Hematopoietic multipotent progenitor cell treated with erythropoietin and hydrocortisone succinate and interleukin-3 and kit ligand, for 17 days (in vitro differentiated cells): Measurements from ENCODE around the gene LSM2.
A peak's percentile ranks its signal among the peaks of the same experiment; 100 is the strongest.
"Not testable (repeated sequence)": the region's sequence is repeated elsewhere in the genome, so short reads cannot be mapped to it uniquely, and the experiment has no call there.

Experiments used
- DNase-seq: peaks from one replicate; pipeline ENCODE4 v3.0.0-alpha.2; 2015; ENCODE audit warnings: low spot score

The LSM2 gene

GRCh38 chr6:31827286-31828079 lies 20.7 kb upstream of the LSM2 start, which contains the start of gene HSPA1B:
TSS of gene HSPA1B (plus strand) at chr6:31827738. CDS start at chr6:31827951, 213 bp downstream.
- peak; percentile 98 for DNase-seq

DNA sequence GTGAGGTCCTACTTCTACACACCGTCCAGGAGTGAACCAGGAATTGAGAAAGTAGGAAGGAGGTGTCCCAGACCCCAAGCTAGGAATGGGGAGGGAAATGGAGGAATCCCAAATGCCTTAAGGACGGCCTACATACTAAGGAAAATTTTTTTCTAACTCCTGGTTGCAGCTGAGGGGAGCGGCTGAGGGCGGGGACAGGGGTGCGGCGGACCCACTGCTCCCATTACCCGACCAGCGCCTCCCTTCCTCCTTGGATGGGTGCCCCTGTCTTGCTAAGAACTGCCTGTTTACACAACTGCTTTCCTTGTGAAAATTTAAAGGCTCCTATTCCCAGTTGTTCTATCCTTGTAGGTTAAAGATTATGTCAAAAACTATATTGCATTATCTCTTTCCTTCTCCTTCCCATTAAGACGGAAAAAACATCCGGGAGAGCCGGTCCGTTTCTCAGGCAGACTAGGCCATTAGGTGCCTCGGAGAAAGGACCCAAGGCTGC lies 20.1 kb upstream of the LSM2 start:
- no peak for DNase-seq

- no peak for DNase-seq
Observed at GRCh38 chr6:31825553-31825952, 18.8 kb upstream of the LSM2 start.

- DNase-seq = not testable (repeated sequence)
Observed at GRCh38 chr6:31823592-31824196, 16.9 kb upstream of the LSM2 start.

DNA sequence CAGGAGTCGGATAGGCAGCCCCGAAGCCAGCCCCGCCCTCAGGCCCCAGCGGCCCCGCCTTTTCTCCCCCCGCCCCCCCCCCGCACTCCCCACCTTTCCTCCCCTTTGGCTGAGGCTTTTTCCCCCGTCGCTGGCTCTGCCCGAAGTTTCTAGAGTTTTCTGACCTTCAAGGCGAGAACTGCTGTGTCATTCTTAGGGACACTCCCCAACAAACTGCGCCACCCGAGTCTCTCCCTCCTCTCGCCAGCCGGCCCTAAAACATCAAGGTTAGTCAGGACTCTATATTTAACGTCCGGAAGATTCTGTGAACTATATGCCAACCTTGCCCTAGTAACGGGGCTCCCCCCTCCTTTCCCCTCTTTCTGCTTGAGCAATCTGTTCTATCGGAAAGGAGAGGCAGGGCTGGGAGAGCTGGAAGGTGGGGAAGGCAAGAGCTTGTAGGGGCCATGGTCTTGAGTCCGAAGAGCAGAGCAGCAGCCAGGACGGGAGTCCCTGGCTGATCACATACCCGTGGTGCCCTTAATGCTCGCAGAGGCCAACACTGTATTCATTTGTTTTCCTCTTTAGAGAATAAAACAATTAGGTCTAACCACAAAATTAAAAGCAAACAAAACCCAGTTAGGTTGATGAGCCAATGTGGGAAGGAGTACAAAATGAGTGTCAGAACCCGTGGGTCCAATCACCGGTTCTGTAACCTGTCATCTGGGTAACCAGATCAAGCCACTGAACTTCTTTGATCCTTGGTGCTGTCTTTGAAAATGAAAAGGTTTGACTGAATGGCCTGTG lies 15.5 kb upstream of the LSM2 start:
- DNase-seq = peak; percentile 97

GRCh38 chr6:31821301-31822035 lies 14.7 kb upstream of the LSM2 start:
- peak; percentile 89 for DNase-seq

DNA sequence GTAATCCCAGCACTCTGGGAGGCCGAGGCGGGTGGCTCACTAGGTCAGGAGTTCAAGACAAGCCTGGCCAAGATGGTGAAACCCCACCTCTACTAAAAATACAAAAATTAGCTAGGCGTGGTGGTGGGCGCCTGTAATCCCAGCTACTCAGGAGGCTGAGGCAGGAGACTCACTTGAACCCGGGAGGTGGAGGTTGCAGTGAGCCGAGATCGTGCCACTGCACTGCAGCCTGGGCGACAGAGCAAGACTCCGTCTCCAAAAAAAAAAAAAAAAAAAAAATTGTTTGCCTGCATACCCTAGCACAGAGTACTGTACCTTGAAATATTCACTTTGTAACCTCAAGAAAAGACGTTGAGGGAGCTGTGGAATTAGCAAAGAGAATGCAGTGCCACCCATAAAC lies 13.6 kb upstream of the LSM2 start:
- not testable (repeated sequence) for DNase-seq

GRCh38 chr6:31819871-31820299 lies 13.1 kb upstream of the LSM2 start:
- DNase-seq = no peak

- DNase-seq = not testable (repeated sequence)
Observed at GRCh38 chr6:31817929-31818511, 11.3 kb upstream of the LSM2 start.

GRCh38 chr6:31817133-31817928 lies 10.6 kb upstream of the LSM2 start:
- not testable (repeated sequence) for DNase-seq

DNA sequence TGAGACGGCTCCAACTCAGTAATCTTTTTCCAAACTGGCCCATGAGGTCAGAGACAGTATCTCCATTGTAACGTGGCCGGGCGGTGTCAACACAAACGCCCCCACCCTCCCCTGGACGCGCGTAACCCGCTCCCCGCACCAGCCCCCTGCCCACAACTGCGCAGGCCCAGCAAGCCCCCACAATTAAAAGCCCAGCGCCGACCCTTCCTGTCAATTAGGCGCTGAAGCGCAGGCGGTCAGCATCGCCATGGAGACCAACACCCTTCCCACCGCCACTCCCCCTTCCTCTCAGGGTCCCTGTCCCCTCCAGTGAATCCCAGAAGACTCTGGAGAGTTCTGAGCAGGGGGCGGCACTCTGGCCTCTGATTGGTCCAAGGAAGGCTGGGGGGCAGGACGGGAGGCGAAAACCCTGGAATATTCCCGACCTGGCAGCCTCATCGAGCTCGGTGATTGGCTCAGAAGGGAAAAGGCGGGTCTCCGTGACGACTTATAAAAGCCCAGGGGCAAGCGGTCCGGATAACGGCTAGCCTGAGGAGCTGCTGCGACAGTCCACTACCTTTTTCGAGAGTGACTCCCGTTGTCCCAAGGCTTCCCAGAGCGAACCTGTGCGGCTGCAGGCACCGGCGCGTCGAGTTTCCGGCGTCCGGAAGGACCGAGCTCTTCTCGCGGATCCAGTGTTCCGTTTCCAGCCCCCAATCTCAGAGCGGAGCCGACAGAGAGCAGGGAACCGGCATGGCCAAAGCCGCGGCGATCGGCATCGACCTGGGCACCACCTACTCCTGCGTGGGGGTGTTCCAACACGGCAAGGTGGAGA lies 8.5 kb upstream of the LSM2 start, which contains the start of the genes HSPA1A and HSPA1L:
Gene HSPA1A (plus strand): TSS at position 519 of the 814 bp plus-strand sequence. CDS start 214 bp downstream, at position 733.
Gene HSPA1L (minus strand): TSS at position 259 of the 814 bp plus-strand sequence. CDS start 3,311 bp downstream, outside the sequence.
- DNase-seq = peak; percentile 90

DNA sequence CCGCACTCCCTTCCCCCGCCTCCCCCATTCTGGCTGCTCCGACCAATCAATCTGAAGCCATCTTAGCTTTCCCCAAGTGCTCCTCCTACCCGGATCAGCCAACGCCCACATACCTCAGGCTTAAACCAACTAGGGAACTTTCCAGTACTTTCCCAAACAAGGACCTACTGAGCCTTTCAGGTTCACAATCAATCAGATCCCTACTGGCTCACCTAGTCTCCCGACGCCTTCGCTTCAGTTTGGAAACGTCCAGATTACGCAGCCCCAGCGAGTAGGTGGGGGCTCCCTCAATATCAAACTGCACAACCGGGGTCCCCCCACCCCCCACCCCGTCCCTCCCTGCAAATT lies 7.9 kb upstream of the LSM2 start:
- peak; percentile 88 for DNase-seq

- no peak for DNase-seq
Observed at GRCh38 chr6:31813465-31813849, 6.7 kb upstream of the LSM2 start.

DNA sequence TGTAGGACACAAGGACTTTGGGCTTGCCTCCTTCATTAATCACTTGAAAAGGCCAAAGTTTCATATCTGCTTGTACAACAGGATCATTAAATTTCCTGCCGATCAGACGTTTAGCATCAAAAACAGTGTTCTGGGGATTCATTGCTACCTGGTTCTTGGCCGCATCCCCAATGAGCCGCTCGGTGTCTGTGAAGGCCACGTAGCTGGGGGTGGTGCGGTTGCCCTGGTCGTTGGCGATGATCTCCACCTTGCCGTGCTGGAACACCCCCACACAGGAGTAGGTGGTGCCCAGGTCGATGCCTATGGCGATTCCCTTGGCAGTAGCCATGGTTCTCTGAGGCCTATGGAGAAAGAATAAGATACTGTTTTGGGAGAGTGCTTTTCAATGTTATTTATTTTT lies 4.9 kb upstream of the LSM2 start:
- no peak for DNase-seq

GRCh38 chr6:31808599-31808998 lies 1.8 kb upstream of the LSM2 start:
- not testable (repeated sequence) for DNase-seq

DNA sequence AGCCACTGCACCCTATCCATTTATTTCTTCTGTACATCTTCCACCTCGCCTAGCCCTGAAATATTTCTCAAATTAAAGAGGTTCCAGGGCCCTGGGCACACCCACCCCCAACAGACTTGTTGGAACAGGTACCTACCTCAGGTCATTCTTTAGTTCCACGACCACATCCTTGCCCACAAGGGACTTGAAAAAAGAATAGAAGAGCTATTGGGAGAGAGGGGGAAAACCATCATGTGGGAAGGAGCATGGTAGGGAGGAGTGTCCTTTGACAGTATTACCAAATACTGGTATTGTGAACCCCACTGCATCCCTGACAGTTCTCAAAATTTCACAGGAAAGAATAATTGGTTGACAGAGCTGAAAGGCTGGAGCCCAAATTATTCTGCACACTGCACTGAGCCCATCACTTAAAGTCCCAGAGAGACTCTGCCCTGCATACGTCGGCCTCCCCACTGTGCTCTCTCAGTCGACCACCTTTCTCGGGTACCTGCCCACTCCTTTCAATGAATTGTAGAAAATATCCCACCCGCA lies 762 bp downstream of the LSM2 start:
- no peak for DNase-seq

DNA sequence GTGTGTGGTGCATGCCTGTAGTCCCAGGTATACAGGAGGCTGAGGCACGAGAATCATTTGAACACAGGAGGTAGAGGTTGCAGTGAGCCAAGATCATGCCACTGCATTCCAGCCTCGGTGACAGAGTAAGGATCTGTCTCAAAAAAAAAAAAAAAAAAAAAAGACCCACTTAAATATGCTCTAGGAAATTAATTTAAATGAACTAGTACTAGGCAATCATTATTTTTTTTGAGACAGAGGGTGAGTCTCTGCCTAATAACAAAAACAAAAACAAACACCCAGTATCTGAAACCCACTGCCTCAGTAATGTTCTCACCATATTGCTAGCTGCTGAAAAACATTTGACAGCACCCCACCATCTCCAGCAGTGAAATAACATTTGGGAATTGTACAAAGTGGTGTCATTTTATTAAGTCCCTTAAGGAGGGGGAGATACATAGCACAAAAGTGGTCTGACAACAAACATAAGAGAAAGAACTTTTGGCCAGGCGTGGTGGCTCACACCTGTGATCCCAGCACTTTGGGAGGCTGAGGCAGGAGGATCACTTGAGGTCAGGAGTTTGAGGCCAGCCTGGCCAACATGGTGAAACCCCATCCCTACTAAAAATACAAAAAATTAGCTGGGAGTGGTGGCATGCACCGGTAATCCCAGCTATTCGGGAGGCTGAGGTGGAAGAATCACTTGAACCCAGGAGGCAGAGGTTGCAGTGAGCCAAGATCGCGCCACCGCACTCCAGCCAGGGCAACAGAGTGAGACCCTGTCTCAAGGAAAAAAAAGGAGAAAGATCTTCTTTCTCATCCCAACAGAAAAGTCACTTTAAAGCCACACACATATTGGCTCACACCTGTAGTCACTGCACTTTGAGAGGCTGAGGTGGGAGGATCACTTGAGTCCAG lies 5.5 kb downstream of the LSM2 start:
- not testable (repeated sequence) for DNase-seq

DNA sequence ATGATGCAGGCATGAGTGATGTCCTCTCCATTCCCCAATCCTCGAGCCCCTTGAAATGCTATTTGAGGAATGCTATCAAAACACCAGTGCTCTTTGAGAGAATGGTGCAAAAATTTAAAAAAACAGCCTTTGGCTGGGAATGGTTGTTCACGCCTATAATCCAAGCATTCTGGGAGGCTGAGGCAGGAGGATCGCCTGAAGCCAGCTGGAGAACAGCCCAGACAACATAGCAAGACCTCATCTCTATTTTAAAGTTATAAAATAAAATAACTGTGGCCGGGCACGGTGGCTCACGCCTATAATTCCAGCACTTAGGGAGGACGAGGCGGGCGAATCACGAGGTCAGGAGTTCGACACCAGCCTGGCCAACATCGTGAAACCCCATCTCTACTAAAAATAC lies 7.0 kb downstream of the LSM2 start:
- DNase-seq = no peak
